Esophagus muscularis mucosa (tissue), 4 donors: ENCODE data around the gene OR6S1. TPM values are rescaled to one million over a fixed set of nuclear protein-coding genes. Genes with fewer than 3 reads are reported as not detected.

Experiments
- DNase-seq: peaks from one replicate; pipeline ENCODE4 v3.0.0-alpha.2; 2017; ENCODE audit errors: extremely low spot score
- H3K27ac ChIP-seq, 4 donors: fragments of 200-600 bp; sonication (generic); replicated peaks in 1 of 4; 1 replicate in 3 of 4; 2 replicates in 1 of 4; pipeline ENCODE4 v1.5.1; 2016 to 2019; ENCODE audit warnings: mild to moderate bottlenecking in 1 of 4
- H3K27me3 ChIP-seq, 4 donors: fragments of 200-600 bp; sonication (generic); one replicate each; pipeline versions ENCODE4 v1.5.1 to v1.6.0; 2016 to 2019
- H3K36me3 ChIP-seq, 4 donors: fragments of 200-600 bp; sonication (generic); one replicate each; pipeline ENCODE4 v1.5.1; 2016 to 2019
- H3K4me1 ChIP-seq, 4 donors: fragments of 200-600 bp; sonication (generic); one replicate each; pipeline ENCODE4 v1.5.1; 2016 to 2019
- H3K4me3 ChIP-seq, 4 donors: fragments of 200-600 bp; sonication (generic); 1 replicate in 2 of 4; 2 replicates in 2 of 4; pipeline ENCODE4 v1.5.1; 2016 to 2019; ENCODE audit warnings: mild to moderate bottlenecking in 4 of 4, moderate library complexity in 1 of 4
- H3K9me3 ChIP-seq, 4 donors: fragments of 200-600 bp; sonication (generic); 1 replicate in 3 of 4; 2 replicates in 1 of 4; pipeline ENCODE4 v1.5.1; 2016 to 2019
- CTCF ChIP-seq, 3 experiments: fragments of 200-600 bp in 2 of 3; fragments of 450-650 bp in 1 of 3; sonication (generic) in 2 of 3; IDR thresholded peaks; one replicate each; pipeline ENCODE4 v1.5.1; 2017 to 2019; ENCODE audit warnings: antibody characterized with exemption in 3 of 3, mild to moderate bottlenecking in 2 of 3, moderate library complexity in 1 of 3
- EP300 ChIP-seq: sonication (generic); formaldehyde crosslinking; IDR thresholded peaks from one replicate; pipeline ENCODE4 v1.6.1; 2017; ENCODE audit warnings: antibody characterized with exemption
- POLR2A ChIP-seq: fragments of 450-650 bp; IDR thresholded peaks from one replicate; pipeline ENCODE4 v1.6.1; 2017; ENCODE audit warnings: antibody characterized with exemption, moderate library complexity, mild to moderate bottlenecking, low read depth
- POLR2AphosphoS5 ChIP-seq, 2 donors: sonication (generic); formaldehyde crosslinking; IDR thresholded peaks; one replicate each; pipeline ENCODE4 v1.6.1; 2017; ENCODE audit warnings: antibody characterized with exemption in 2 of 2
- WGBS: methylation state at CpG from one replicate; pipeline ENCODE4 v1.1.5; 2018; 5-methylcytosine and 5-hydroxymethylcytosine counted together
- intact Hi-C: fragments of 100-400 bp; cut with DNase I; formaldehyde crosslinking; loops from one replicate; pipeline ENCODE4 v1.15.1; 2023
- small RNA-seq, 3 donors: library from RNA; depleted of rRNA; stranded (forward); fragments of <200 nt; gene quantifications; one replicate each; pipeline ENCODE3, GENCODE V24; 2016
- total RNA-seq, 4 donors: library from RNA; depleted of rRNA; stranded (reverse); fragments of >200 nt; gene quantifications; one replicate each; pipeline versions ENCODE4 v1.1.0 to v1.2.1, GENCODE V29; 2016

The OR6S1 gene
- total RNA-seq, 4 donors from 2014 or later = not detected

GRCh38 chr14:20591235-20591634, 50.3 kb downstream of the OR6S1 start, which contains the start of gene RNASE12:
TSS of gene RNASE12 (minus strand) at chr14:20591376. CDS start at chr14:20590723, 653 bp downstream.
- 72% methylated on average over 4 of the region's 4 CpGs for whole genome bisulfite sequencing

More at GRCh38 chr14:20591235-20591634, 50.3 kb downstream of the OR6S1 start, which contains the start of gene RNASE12:
- H3K36me3 ChIP-seq = no peaks in the 10 kb centered on the region
- TF ChIP-seq POLR2A = no peak
- TF ChIP-seq POLR2AphosphoS5 (IDR thresholded peaks at IDR 0.05) = no peak
- no peak for TF ChIP-seq CTCF (IDR thresholded peaks at IDR 0.05)
- TF ChIP-seq EP300 = no peak
- no peak within 1 kb of the TSS for H3K4me3 ChIP-seq
- H3K4me1 ChIP-seq = no peaks in the 10 kb centered on the region
- no peak within 1 kb of the TSS for H3K27ac ChIP-seq
- H3K27me3 ChIP-seq = peaks cover 0 to 15% (median 0%) of the 10 kb centered on the region in 4 donors
- no peaks in the 10 kb centered on the region for H3K9me3 ChIP-seq
- intact Hi-C loops = no loop called here
- no peak for DNase-seq

Small RNA genes lying within 50 kb of the gene (small RNA-seq; reads per million reads assigned to genes)
- 0 reads per million in 3 donors for gene RF00019

Other genes starting within 250 kb of the OR6S1 start
- gene TEP1, start 228.2 kb downstream of the OR6S1 start, total RNA-seq = 10 to 100 TPM; 17.2 to 28.8 (median 22.9) TPM
- under 1 TPM; 0.50 to 0.92 (median 0.77) TPM for gene KLHL33, start 205.5 kb downstream of the OR6S1 start, total RNA-seq
- 10 to 100 TPM; 23.5 to 36.8 (median 24.8) TPM for gene OSGEP, start 186.9 kb downstream of the OR6S1 start, total RNA-seq
- 100 to 1,000 TPM; 101 to 105 (median 104) TPM for gene APEX1, start 186.5 kb downstream of the OR6S1 start, total RNA-seq
- 10 to 100 TPM; 18.7 to 27.9 (median 24.5) TPM for gene PIP4P1, start 180.3 kb downstream of the OR6S1 start, total RNA-seq
- 10 to 100 TPM in 3 of 4 donors, 1 to 10 TPM in 1; 4.2 to 85.2 (median 14.2) TPM for gene PNP, start 172.3 kb downstream of the OR6S1 start, total RNA-seq
- gene RNASE10, start 136.2 kb downstream of the OR6S1 start, total RNA-seq = not detected
- gene RNASE9, start 80.6 kb downstream of the OR6S1 start, total RNA-seq = not detected
- gene RNASE11, start 53.7 kb downstream of the OR6S1 start, total RNA-seq = not detected
- not detected for gene RNASE12, start 50.3 kb downstream of the OR6S1 start, total RNA-seq
- gene RNASE4, start 42.9 kb upstream of the OR6S1 start, total RNA-seq = 100 to 1,000 TPM in 1 of 4 donors, 10 to 100 TPM in 3; 61.9 to 107 (median 82.9) TPM
- gene ANG, start 47.1 kb upstream of the OR6S1 start, total RNA-seq = 10 to 100 TPM; 13.7 to 30.6 (median 19.8) TPM
- gene EDDM3A, start 104.2 kb upstream of the OR6S1 start, total RNA-seq = not detected
- not detected for gene EDDM3B, start 126.7 kb upstream of the OR6S1 start, total RNA-seq
- gene RNASE6, start 139.6 kb upstream of the OR6S1 start, total RNA-seq = 10 to 100 TPM in 1 of 4 donors, 1 to 10 TPM in 3; 5.2 to 23.9 (median 8.0) TPM
- 100 to 1,000 TPM; 270 to 766 (median 341) TPM for gene RNASE1, start 161.2 kb upstream of the OR6S1 start, total RNA-seq
- under 1 TPM in 2 of 4 donors, not detected in 2; 0.52 to 0.83 TPM for gene RNASE3, start 249.7 kb upstream of the OR6S1 start, total RNA-seq